Activated CD4-positive, alpha-beta memory T cell treated with anti-CD3 and anti-CD28 coated beads, Interleukin-2, amount 10 ng/mL, durations not matched to agents 7 days and 5 days (primary cell): ENCODE measurements around the gene CHST8. TPM values are rescaled to one million over a fixed set of nuclear protein-coding genes. Genes with fewer than 3 reads are reported as not detected.

Experiments used
- CTCF ChIA-PET: fragments of 350-600 bp; sonication (Branson Sonifier 250); formaldehyde crosslinking; loops from one replicate; lab custom pipeline; 2021; ENCODE audit warnings: antibody characterized with exemption, inconsistent platforms; lab: Charles Lee
- POLR2A ChIA-PET: fragments of 350-600 bp; sonication (Branson Sonifier 250); formaldehyde crosslinking; loops from one replicate; lab custom pipeline; 2021; ENCODE audit warnings: antibody characterized with exemption; lab: Charles Lee
- DNase-seq: peaks from one replicate; pipeline ENCODE4 v3.0.0-alpha.2; 2020
- H3K27ac Mint-ChIP-seq: one replicate; pipeline ENCODE4 v1.8.0; 2021; ENCODE audit warnings: mild to moderate bottlenecking, mixed read lengths
- H3K27me3 Mint-ChIP-seq: one replicate; pipeline ENCODE4 v1.8.0; 2021; ENCODE audit warnings: mixed read lengths
- H3K36me3 Mint-ChIP-seq: one replicate; pipeline ENCODE4 v1.8.0; 2021; ENCODE audit warnings: low read depth, mixed read lengths
- H3K4me1 Mint-ChIP-seq: one replicate; pipeline ENCODE4 v1.8.0; 2021; ENCODE audit warnings: mixed read lengths
- H3K4me3 Mint-ChIP-seq: one replicate; pipeline ENCODE4 v1.8.0; 2021; ENCODE audit warnings: mild to moderate bottlenecking, mixed read lengths
- H3K9me3 Mint-ChIP-seq: one replicate; pipeline ENCODE4 v1.8.0; 2021; ENCODE audit warnings: mixed read lengths
- total RNA-seq, 2 experiments: library from RNA; stranded (reverse); gene quantifications; one replicate each; pipeline ENCODE4 v1.2.3, GENCODE V29; 2021

CHST8 gene
- not detected for total RNA-seq

DNA sequence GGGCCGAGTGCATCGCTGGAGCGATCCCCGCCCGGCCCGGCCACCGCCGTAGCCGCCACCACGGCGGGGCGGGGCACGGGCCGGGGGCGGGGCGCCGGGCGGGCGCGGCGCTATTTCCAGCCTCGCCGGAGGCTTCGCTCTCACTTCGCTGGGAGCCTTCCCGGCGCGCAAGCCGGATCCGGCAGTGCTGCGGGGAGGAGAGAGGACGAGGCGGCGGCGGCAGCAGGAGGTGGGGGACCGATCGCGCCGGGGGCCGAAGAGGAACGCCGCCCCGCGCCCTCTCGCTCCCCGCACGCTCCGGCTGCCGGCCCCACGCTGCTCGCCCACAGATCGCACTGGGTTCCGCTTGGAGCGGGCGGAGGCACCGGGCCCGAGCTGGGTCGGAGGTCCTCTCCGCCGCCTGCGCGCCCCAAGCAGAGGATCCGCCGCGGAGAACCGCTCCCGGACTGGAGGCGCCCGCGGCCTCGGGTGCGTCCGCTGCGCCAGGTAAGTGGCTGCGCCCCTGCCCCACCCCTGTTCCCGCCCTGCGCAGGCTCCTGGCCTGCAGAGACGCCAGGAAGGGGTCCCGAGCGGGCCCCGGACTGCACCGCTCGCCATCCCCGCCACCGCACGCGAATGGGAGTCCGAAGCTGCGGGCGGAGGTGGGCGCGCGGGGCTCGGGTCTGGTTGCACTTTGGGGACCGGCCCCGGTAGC lies at the start of gene CHST8:
Gene CHST8, plus strand, starts transcription at position 143 of the 694 bp plus-strand sequence. CDS start 67,309 bp downstream, outside the sequence.
- Mint-ChIP-seq H3K4me1 (no peaks in the 10 kb centered on the region), H3K9me3 (no peaks in the 10 kb centered on the region), H3K27ac (no peak within 1 kb of the TSS), H3K4me3 (no peak within 1 kb of the TSS), H3K27me3 (peaks cover 44% of the 10 kb centered on the region), H3K36me3 (no peaks in the 10 kb centered on the region)
- DNase-seq = no peak
- POLR2A ChIA-PET = no interaction called here
- CTCF ChIA-PET = no interaction called here

DNA sequence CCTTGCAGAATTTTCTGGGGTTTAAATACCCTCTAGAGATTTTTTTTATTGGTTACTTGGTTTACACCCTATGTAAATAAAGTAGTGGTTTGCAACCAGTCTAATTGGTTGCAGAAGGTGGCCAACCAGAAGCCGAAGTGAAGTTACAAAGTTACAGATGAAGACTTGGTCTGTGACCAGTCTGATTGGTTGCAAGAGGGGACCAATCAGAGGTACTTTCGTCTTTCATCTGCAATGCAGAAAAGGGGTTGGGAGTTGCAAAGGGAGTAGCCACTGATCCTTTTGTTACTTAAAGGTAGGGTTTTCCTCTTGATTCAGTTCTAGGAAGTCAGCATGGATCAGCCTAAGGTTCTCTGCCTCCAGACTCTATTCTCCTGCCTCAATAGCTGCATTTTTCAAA lies 48.8 kb upstream of the CHST8 start:
- POLR2A ChIA-PET = no interaction called here
- Mint-ChIP-seq H3K9me3 (peaks cover 13% of the 10 kb centered on the region), H3K4me3 (no peak overlapping the region), H3K36me3 (no peaks in the 10 kb centered on the region), H3K27ac (no peak overlapping the region), H3K27me3 (peaks cover 15% of the 10 kb centered on the region), H3K4me1 (no peaks in the 10 kb centered on the region)
- CTCF ChIA-PET = no interaction called here
- DNase-seq = no peak

GRCh38 chr19:33574824-33575223 lies 46.9 kb upstream of the CHST8 start:
- Mint-ChIP-seq H3K4me3 (no peak overlapping the region), H3K27ac (no peak overlapping the region), H3K4me1 (no peaks in the 10 kb centered on the region), H3K9me3 (peaks cover 13% of the 10 kb centered on the region), H3K27me3 (peaks cover 12% of the 10 kb centered on the region), H3K36me3 (no peaks in the 10 kb centered on the region)
- CTCF ChIA-PET = no interaction called here
- POLR2A ChIA-PET = no interaction called here
- no peak for DNase-seq

DNA sequence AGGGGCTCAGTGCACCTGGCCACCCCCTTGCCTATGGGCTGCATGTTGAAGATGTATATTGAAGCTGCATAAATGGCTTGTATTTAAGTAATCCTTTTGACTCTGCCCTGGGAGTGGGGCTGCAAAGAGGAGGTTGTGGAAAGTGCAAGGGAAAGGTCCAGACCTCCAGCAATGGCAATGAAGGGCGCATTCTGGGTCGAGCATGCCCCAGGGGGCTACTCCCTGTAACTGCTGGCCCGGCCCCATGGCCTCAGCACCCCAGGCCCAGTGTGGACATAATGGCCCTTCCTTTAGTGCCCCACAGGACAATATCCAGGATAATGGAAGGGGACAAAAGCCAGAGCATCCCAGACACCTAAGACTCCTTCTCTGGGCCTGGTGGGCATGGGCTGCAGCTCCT lies 43.1 kb upstream of the CHST8 start:
- no peaks in the 10 kb centered on the region for H3K4me1 Mint-ChIP-seq
- ChIA-PET POLR2A (no interaction called here), CTCF (no interaction called here)
- H3K27ac Mint-ChIP-seq = no peak overlapping the region
- no peaks in the 10 kb centered on the region for H3K36me3 Mint-ChIP-seq
- no peak overlapping the region for H3K4me3 Mint-ChIP-seq
- H3K9me3 Mint-ChIP-seq = peaks cover 13% of the 10 kb centered on the region
- no peaks in the 10 kb centered on the region for H3K27me3 Mint-ChIP-seq
- DNase-seq = no peak

DNA sequence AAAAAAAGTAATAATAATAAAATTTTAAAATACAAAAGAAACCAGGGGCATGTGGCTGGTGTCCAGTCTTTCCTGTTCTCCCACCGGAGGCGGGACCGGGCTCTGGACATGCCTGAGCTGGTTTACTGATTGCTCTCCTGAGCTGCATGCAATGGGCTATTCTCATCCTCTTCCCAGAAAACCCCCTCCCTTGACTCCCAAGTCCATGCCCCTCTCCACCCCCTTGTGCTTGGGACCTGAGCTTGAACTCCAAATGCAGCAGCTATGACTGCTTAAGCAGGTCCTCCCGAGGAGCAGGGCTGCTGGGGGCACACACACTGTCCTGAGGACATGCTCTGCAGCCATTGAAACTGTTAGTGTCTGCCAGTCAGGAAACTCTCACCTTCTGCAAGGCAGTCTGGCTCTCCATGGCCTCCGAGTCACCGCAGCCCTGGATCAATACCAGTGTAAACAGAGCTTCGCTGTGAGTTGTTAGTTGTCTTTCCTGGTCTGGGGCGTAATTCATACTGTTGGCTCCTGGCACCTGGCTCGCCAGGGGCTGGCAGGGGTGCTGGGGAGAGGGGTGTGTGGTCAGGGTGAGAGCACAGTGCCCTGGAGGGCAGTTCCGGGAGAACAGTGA lies 41.6 kb upstream of the CHST8 start:
- Mint-ChIP-seq H3K27ac (no peak overlapping the region), H3K27me3 (no peaks in the 10 kb centered on the region), H3K36me3 (no peaks in the 10 kb centered on the region), H3K4me1 (no peaks in the 10 kb centered on the region), H3K9me3 (no peaks in the 10 kb centered on the region), H3K4me3 (no peak overlapping the region)
- CTCF ChIA-PET = no interaction called here
- POLR2A ChIA-PET = no interaction called here
- no peak for DNase-seq

- no peaks in the 10 kb centered on the region for H3K4me1 Mint-ChIP-seq
- no peaks in the 10 kb centered on the region for H3K36me3 Mint-ChIP-seq
- DNase-seq = no peak
- H3K9me3 Mint-ChIP-seq = no peaks in the 10 kb centered on the region
- H3K27me3 Mint-ChIP-seq = no peaks in the 10 kb centered on the region
- ChIA-PET CTCF (no interaction called here), POLR2A (no interaction called here)
- no peak overlapping the region for H3K27ac Mint-ChIP-seq
- H3K4me3 Mint-ChIP-seq = no peak overlapping the region
Measured at GRCh38 chr19:33580645-33581037, 41.1 kb upstream of the CHST8 start.

- peaks cover 2% of the 10 kb centered on the region for H3K9me3 Mint-ChIP-seq
- ChIA-PET POLR2A (no interaction called here), CTCF (no interaction called here)
- H3K4me1 Mint-ChIP-seq = no peaks in the 10 kb centered on the region
- no peak overlapping the region for H3K4me3 Mint-ChIP-seq
- no peak overlapping the region for H3K27ac Mint-ChIP-seq
- DNase-seq = no peak
- no peaks in the 10 kb centered on the region for H3K36me3 Mint-ChIP-seq
- no peaks in the 10 kb centered on the region for H3K27me3 Mint-ChIP-seq
Measured at GRCh38 chr19:33582914-33583313, 38.8 kb upstream of the CHST8 start.

DNA sequence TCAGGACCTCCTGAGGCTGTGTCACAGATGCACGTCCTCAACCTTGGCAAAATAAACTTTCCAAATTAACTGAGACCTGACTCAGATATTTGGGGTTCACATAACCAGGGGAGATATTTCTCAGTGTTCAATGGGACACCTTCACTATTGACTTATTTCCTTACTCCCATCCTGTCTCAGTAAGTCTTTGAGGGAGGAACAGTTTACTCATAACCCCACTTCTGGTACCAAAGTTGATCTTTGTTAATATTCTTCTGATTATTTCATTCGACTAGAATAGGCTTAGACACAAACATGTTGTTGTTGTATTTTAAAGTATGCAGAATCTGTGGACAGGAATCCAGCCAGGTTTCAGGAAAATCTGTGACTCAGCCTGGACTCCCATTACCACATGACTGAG lies 34.6 kb upstream of the CHST8 start:
- ChIA-PET POLR2A (no interaction called here), CTCF (no interaction called here)
- no peak for DNase-seq
- H3K4me1 Mint-ChIP-seq = no peaks in the 10 kb centered on the region
- H3K27me3 Mint-ChIP-seq = no peaks in the 10 kb centered on the region
- H3K36me3 Mint-ChIP-seq = no peaks in the 10 kb centered on the region
- no peak overlapping the region for H3K4me3 Mint-ChIP-seq
- H3K27ac Mint-ChIP-seq = no peak overlapping the region
- H3K9me3 Mint-ChIP-seq = peaks cover 4% of the 10 kb centered on the region

DNA sequence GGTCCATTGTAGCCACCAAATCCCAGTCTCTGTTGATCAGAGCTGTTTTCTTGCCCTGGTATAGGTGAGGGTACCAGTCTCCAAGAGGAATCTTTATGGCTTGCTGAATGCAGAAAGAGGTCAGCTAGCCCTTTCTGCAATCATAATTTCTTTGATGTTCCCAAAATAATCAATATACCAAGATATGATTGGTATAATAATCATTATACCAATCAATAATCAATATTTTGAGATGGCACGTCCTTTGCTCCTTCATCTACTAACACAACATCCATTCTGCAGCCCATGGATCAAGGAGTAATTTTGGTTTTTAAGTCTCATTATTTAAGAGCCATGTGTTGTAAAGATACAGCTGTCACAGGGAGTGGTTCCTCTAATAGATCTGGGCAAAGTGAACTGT lies 31.5 kb upstream of the CHST8 start:
- H3K4me1 Mint-ChIP-seq = no peaks in the 10 kb centered on the region
- ChIA-PET POLR2A (no interaction called here), CTCF (no interaction called here)
- H3K36me3 Mint-ChIP-seq = no peaks in the 10 kb centered on the region
- no peak for DNase-seq
- no peak overlapping the region for H3K27ac Mint-ChIP-seq
- peaks cover 4% of the 10 kb centered on the region for H3K9me3 Mint-ChIP-seq
- peaks cover 5% of the 10 kb centered on the region for H3K27me3 Mint-ChIP-seq
- no peak overlapping the region for H3K4me3 Mint-ChIP-seq

GRCh38 chr19:33595783-33596182 lies 26.0 kb upstream of the CHST8 start:
- CTCF ChIA-PET = no interaction called here
- POLR2A ChIA-PET = no interaction called here
- Mint-ChIP-seq H3K9me3 (no peaks in the 10 kb centered on the region), H3K27me3 (peaks cover 5% of the 10 kb centered on the region), H3K27ac (no peak overlapping the region), H3K4me3 (no peak overlapping the region), H3K4me1 (no peaks in the 10 kb centered on the region), H3K36me3 (no peaks in the 10 kb centered on the region)
- DNase-seq = no peak

- peaks cover 15% of the 10 kb centered on the region for H3K9me3 Mint-ChIP-seq
- CTCF ChIA-PET = no interaction called here
- no peak overlapping the region for H3K4me3 Mint-ChIP-seq
Measured at GRCh38 chr19:33601583-33601982, 20.2 kb upstream of the CHST8 start.

DNA sequence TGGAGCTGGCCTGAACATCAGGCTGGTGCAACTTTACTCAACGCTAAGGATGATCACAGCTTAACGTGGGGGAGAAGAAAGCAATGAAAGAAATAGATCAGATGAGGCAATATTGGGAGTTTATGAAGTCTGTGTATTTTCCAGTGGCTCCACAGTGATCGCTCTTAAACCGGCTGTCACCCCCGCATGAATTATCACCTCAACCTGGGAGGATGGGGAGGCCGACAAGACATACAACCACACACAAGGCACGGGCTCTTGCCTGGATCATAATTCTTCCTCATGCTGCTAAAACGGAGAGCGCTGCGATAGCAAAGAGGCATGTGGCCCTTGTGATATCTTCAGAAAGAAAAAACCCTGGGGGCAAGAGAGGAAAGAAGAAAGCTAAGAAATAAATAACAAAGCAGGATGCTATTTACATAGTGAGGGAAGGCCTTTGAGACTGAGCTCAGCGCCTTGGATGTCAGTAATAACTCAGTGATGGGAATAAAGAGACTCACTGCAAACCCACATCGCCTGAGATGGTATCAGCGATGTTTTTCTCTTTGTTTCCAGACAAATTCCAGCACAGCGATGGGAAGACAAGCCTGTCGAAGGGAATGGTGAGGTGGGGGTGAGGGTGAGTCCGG lies 19.1 kb upstream of the CHST8 start:
- Mint-ChIP-seq H3K27me3 (no peaks in the 10 kb centered on the region), H3K9me3 (peaks cover 15% of the 10 kb centered on the region), H3K27ac (no peak overlapping the region), H3K4me1 (no peaks in the 10 kb centered on the region), H3K4me3 (no peak overlapping the region), H3K36me3 (no peaks in the 10 kb centered on the region)
- DNase-seq = no peak
- ChIA-PET POLR2A (no interaction called here), CTCF (no interaction called here)

More at GRCh38 chr19:33601583-33601982, 20.2 kb upstream of the CHST8 start:
- no peaks in the 10 kb centered on the region for H3K4me1 Mint-ChIP-seq
- H3K27ac Mint-ChIP-seq = no peak overlapping the region
- POLR2A ChIA-PET = no interaction called here
- DNase-seq = no peak
- H3K36me3 Mint-ChIP-seq = no peaks in the 10 kb centered on the region
- no peaks in the 10 kb centered on the region for H3K27me3 Mint-ChIP-seq

GRCh38 chr19:33603377-33603776 lies 18.4 kb upstream of the CHST8 start:
- ChIA-PET CTCF (no interaction called here), POLR2A (no interaction called here)
- H3K4me1 Mint-ChIP-seq = no peaks in the 10 kb centered on the region
- no peak overlapping the region for H3K27ac Mint-ChIP-seq
- no peaks in the 10 kb centered on the region for H3K36me3 Mint-ChIP-seq
- H3K4me3 Mint-ChIP-seq = no peak overlapping the region
- peaks cover 15% of the 10 kb centered on the region for H3K9me3 Mint-ChIP-seq
- no peak for DNase-seq
- no peaks in the 10 kb centered on the region for H3K27me3 Mint-ChIP-seq

GRCh38 chr19:33604651-33605050 lies 17.1 kb upstream of the CHST8 start:
- no peak overlapping the region for H3K27ac Mint-ChIP-seq
- H3K27me3 Mint-ChIP-seq = no peaks in the 10 kb centered on the region
- H3K9me3 Mint-ChIP-seq = peaks cover 15% of the 10 kb centered on the region
- no peaks in the 10 kb centered on the region for H3K36me3 Mint-ChIP-seq
- H3K4me3 Mint-ChIP-seq = no peak overlapping the region
- H3K4me1 Mint-ChIP-seq = no peaks in the 10 kb centered on the region
- CTCF ChIA-PET = no interaction called here
- no peak for DNase-seq
- POLR2A ChIA-PET = no interaction called here
